CD4-positive, alpha-beta memory T cell (primary cell): Measurements from ENCODE around the gene ALG5. TPM values are rescaled to one million over a fixed set of nuclear protein-coding genes. Genes with fewer than 3 reads are reported as not detected.

ENCODE experiments used
- CTCF ChIA-PET: fragments of 350-600 bp; sonication (Branson Sonifier 250); formaldehyde crosslinking; loops from one replicate; lab custom pipeline; 2021; ENCODE audit warnings: inconsistent platforms; ENCODE audit not compliant: partially characterized antibody; lab: Charles Lee
- POLR2A ChIA-PET: fragments of 350-600 bp; sonication (Branson Sonifier 250); formaldehyde crosslinking; loops from one replicate; lab custom pipeline; 2021; ENCODE audit not compliant: partially characterized antibody; lab: Charles Lee
- DNase-seq, 5 donors: peaks; one replicate each; pipeline versions ENCODE4 v3.0.0 to v3.0.0-alpha.2; 2020 to 2022; ENCODE audit warnings: mixed read lengths in 1 of 5
- H3K27ac ChIP-seq: one replicate; pipeline ENCODE4 v1.7.0; 2013; ENCODE audit warnings: low read depth, low read length
- H3K27me3 ChIP-seq: 2 replicates; pipeline ENCODE4 v1.7.0; 2013; ENCODE audit warnings: mild to moderate bottlenecking, low read length, moderate library complexity; ENCODE audit not compliant: insufficient read depth
- H3K36me3 ChIP-seq: 2 replicates; pipeline ENCODE4 v1.7.0; 2013; ENCODE audit warnings: mild to moderate bottlenecking, low read length, moderate library complexity; ENCODE audit not compliant: insufficient read depth
- H3K4me1 ChIP-seq: 2 replicates; pipeline ENCODE4 v1.7.0; 2013; ENCODE audit warnings: mild to moderate bottlenecking, low read length, moderate library complexity; ENCODE audit not compliant: insufficient read depth
- H3K4me3 ChIP-seq, 2 donors: one replicate each; pipeline ENCODE4 v1.7.0; 2013; ENCODE audit warnings: low read length in 2 of 2, mild to moderate bottlenecking in 1 of 2
- H3K9me3 ChIP-seq, 2 donors: one replicate each; pipeline ENCODE4 v1.7.0; 2013; ENCODE audit warnings: low read length in 2 of 2, control low read depth in 1 of 2; ENCODE audit not compliant: control insufficient read depth in 1 of 2
- H3K27ac Mint-ChIP-seq, 7 donors: one replicate each; pipeline ENCODE4 v1.8.0; 2020 to 2021; ENCODE audit warnings: mixed read lengths in 7 of 7, mild to moderate bottlenecking in 6 of 7, inconsistent platforms in 3 of 7, moderate library complexity in 3 of 7
- H3K27me3 Mint-ChIP-seq, 2 donors: one replicate each; pipeline ENCODE4 v1.8.0; 2020 to 2021; ENCODE audit warnings: mixed read lengths in 2 of 2
- H3K36me3 Mint-ChIP-seq, 2 donors: one replicate each; pipeline ENCODE4 v1.8.0; 2020 to 2021; ENCODE audit warnings: mixed read lengths in 2 of 2, inconsistent platforms in 1 of 2, mild to moderate bottlenecking in 1 of 2
- H3K4me1 Mint-ChIP-seq, 4 donors: one replicate each; pipeline ENCODE4 v1.8.0; 2020 to 2021; ENCODE audit warnings: mixed read lengths in 4 of 4, mild to moderate bottlenecking in 1 of 4
- H3K4me3 Mint-ChIP-seq, 8 donors: one replicate each; pipeline ENCODE4 v1.8.0; 2020 to 2021; ENCODE audit warnings: mixed read lengths in 8 of 8, mild to moderate bottlenecking in 7 of 8, moderate library complexity in 6 of 8, inconsistent platforms in 3 of 8
- H3K9me3 Mint-ChIP-seq, 8 donors: one replicate each; pipeline ENCODE4 v1.8.0; 2020 to 2021; ENCODE audit warnings: mixed read lengths in 8 of 8, mild to moderate bottlenecking in 5 of 8, inconsistent platforms in 3 of 8, moderate library complexity in 1 of 8
- intact Hi-C: fragments of 100-400 bp; cut with micrococcal nuclease; formaldehyde crosslinking; loops from one replicate; pipeline ENCODE4 v1.15.1; 2023
- polyA plus RNA-seq, 2 donors: library from polyadenylated mRNA; unstranded; fragments of 300-500 nt; fragmentation: Illumina TruSeq; gene quantifications; one replicate each; pipeline ENCODE4 v1.2.3, GENCODE V29; 2021
- total RNA-seq, 2 experiments: library from RNA; stranded (reverse); gene quantifications; one replicate each; pipeline ENCODE4 v1.2.3, GENCODE V29; 2021

ALG5 gene
- total and polyA plus RNA-seq, 4 experiments from 2014 or later = 23.3 to 116 (median 50.0) TPM

DNA sequence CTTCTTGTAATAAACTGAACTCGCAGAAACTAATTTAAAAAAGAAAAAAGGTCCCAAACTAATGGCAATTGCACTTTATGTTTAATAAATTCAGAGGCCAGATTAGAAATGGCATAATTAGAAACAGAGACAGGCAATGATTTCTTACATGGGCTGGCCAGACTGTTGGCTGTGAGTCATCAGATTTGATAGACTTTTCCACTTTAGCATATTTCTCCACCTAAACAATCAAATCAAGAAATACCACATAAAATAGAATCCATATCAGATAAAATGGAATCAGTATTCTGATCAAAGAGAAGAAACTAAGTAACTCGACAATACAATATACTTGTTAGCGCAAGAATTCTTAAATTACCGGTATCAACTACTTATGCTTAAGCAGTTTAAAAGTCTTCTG, 30.5 kb upstream of the ALG5 start:
- no peaks in the 10 kb centered on the region for H3K27me3 Mint-ChIP-seq
- H3K27ac Mint-ChIP-seq = no peak overlapping the region
- Histone ChIP-seq H3K36me3 (peaks cover 52% of the 10 kb centered on the region), H3K4me1 (no peaks in the 10 kb centered on the region), H3K4me3 (no peak overlapping the region), H3K27me3 (no peaks in the 10 kb centered on the region), H3K27ac (no peak overlapping the region), H3K9me3 (no peaks in the 10 kb centered on the region)
- H3K36me3 Mint-ChIP-seq = peaks cover 34 to 65% of the 10 kb centered on the region in 2 donors
- no peak overlapping the region for H3K4me3 Mint-ChIP-seq
- ChIA-PET POLR2A (interaction anchor here (2.6 kb wide), 1 partner anchor 29 kb away, joined by 12 read pairs; the partner anchor contains the start of gene EXOSC8), CTCF (no interaction called here)
- intact Hi-C loops = no loop called here
- H3K4me1 Mint-ChIP-seq = no peaks in the 10 kb centered on the region
- no peaks in the 10 kb centered on the region for H3K9me3 Mint-ChIP-seq
- DNase-seq = no peak

DNA sequence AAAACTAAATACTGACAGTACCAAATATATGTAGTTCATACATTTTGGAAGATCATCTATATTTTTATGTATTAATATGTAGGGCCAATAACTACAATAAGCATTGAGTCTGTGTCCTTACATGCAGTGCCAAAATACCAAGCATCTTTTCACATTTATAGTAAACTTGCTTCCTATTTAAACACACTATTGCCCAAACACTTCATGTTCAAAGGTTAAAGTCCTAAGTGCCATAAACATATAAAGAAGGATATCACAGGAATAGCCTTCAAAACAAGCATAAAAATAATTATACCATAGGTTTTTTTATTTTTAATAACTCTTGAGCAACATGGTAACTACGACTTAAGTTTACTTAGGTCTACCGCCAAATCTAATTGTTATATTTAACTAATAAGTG, 28.5 kb upstream of the ALG5 start:
- Histone ChIP-seq H3K4me1 (no peaks in the 10 kb centered on the region), H3K9me3 (no peaks in the 10 kb centered on the region), H3K27ac (no peak overlapping the region), H3K27me3 (no peaks in the 10 kb centered on the region), H3K36me3 (peaks cover 53% of the 10 kb centered on the region), H3K4me3 (no peak overlapping the region)
- Mint-ChIP-seq H3K27ac (no peak overlapping the region), H3K27me3 (no peaks in the 10 kb centered on the region), H3K4me1 (peaks cover 0 to 2% (median 0%) of the 10 kb centered on the region in 4 donors), H3K9me3 (no peaks in the 10 kb centered on the region), H3K4me3 (no peak overlapping the region), H3K36me3 (peaks cover 39 to 62% of the 10 kb centered on the region in 2 donors)
- CTCF ChIA-PET = no interaction called here
- intact Hi-C loops = no loop called here
- no peak for DNase-seq
- POLR2A ChIA-PET = no interaction called here

DNA sequence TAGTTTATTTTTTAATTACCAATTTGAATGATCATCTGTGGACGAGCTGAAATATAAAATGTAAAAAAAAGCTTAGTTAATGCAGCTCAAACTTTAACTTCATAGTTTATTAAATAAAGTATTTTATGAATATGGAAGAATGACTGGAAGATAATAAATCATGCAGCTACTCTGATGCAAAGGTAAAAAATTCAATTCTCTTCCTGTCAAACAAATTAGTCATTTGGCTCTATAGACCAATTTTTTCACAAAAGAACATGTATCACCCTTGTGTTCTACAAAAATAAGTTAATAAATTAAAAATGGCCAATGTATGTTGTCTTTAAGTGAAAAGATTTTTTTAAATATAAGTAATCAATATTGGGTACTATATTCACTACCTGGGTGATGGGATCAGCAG, 27.6 kb upstream of the ALG5 start:
- Histone ChIP-seq H3K4me1 (no peaks in the 10 kb centered on the region), H3K27me3 (no peaks in the 10 kb centered on the region), H3K27ac (no peak overlapping the region), H3K9me3 (no peaks in the 10 kb centered on the region), H3K4me3 (no peak overlapping the region), H3K36me3 (peaks cover 53% of the 10 kb centered on the region)
- Mint-ChIP-seq H3K36me3 (peaks cover 39 to 61% of the 10 kb centered on the region in 2 donors), H3K27me3 (no peaks in the 10 kb centered on the region), H3K9me3 (no peaks in the 10 kb centered on the region), H3K4me3 (no peak overlapping the region), H3K27ac (no peak overlapping the region), H3K4me1 (peaks cover 0 to 2% (median under 1%) of the 10 kb centered on the region in 4 donors)
- DNase-seq = no peak
- intact Hi-C loops = no loop called here
- CTCF ChIA-PET = no interaction called here
- POLR2A ChIA-PET = no interaction called here

DNA sequence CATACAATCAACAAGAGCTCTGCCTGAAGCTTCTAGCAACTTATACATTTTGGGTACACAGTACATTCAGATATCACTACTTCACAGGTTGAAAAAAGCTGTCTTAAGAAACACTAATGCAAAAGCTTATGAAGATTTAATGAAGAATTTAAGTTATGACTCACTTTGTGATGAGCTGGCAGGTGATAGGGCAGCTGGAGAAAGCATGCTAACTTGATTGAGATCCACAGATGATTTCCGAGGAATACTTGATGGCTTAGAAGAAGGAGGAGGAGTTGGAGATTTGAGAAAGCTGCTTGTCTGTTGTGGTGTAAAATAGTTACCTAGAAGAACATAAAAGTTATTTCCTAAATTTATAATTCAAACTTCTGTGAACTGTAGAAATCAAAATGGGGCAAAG, 24.7 kb upstream of the ALG5 start:
- ChIA-PET POLR2A (no interaction called here), CTCF (interaction anchor here (1.0 to 1.3 kb wide), 3 partner anchors 10 to 24 kb away, joined by 3 to 7 read pairs (median 3); no protein-coding TSS in a partner anchor)
- H3K4me3 Mint-ChIP-seq = no peak overlapping the region
- peak overlapping the region in 4 of 7 donors; percentile 0 to 79 (median 26) for H3K27ac Mint-ChIP-seq
- peaks cover 0 to 2% (median under 1%) of the 10 kb centered on the region in 4 donors for H3K4me1 Mint-ChIP-seq
- H3K36me3 Mint-ChIP-seq = peaks cover 36 to 55% of the 10 kb centered on the region in 2 donors
- H3K9me3 Mint-ChIP-seq = no peaks in the 10 kb centered on the region
- H3K27ac ChIP-seq = no peak overlapping the region
- intact Hi-C loops = no loop called here
- H3K4me3 ChIP-seq = no peak overlapping the region
- DNase-seq = no peak
- H3K9me3 ChIP-seq = no peaks in the 10 kb centered on the region
- H3K27me3 Mint-ChIP-seq = no peaks in the 10 kb centered on the region
- H3K36me3 ChIP-seq = peaks cover 56% of the 10 kb centered on the region
- no peaks in the 10 kb centered on the region for H3K27me3 ChIP-seq
- no peaks in the 10 kb centered on the region for H3K4me1 ChIP-seq

DNA sequence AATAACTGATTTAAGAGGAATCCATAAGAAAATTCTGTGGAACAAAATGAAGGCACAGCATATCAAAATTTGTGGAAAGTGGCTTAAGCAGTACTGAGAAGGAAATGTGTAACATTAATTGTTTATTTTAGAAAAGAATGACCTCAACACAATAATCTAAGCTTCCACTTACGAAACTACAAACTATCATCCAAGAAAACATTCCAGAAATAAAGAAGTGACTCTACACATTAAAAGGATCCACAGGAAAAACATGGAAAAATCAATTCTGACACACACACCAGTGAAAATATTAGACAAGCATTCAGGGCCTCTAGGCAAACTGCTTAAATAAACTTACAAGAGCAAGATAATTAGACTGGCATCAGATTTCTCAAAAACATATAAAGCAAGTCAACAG, 15.5 kb upstream of the ALG5 start:
- no peak overlapping the region for H3K27ac ChIP-seq
- Mint-ChIP-seq H3K27ac (peak overlapping the region in 4 of 7 donors; percentile 17 to 75 (median 39)), H3K36me3 (peaks cover 56 to 77% of the 10 kb centered on the region in 2 donors), H3K9me3 (no peaks in the 10 kb centered on the region), H3K4me3 (no peak overlapping the region), H3K4me1 (peaks cover 0 to 6% (median under 1%) of the 10 kb centered on the region in 4 donors), H3K27me3 (no peaks in the 10 kb centered on the region)
- peaks cover 42% of the 10 kb centered on the region for H3K36me3 ChIP-seq
- H3K4me3 ChIP-seq = no peak overlapping the region
- ChIA-PET POLR2A (no interaction called here), CTCF (no interaction called here)
- no peaks in the 10 kb centered on the region for H3K9me3 ChIP-seq
- intact Hi-C loops = no loop called here
- no peak for DNase-seq
- H3K4me1 ChIP-seq = no peaks in the 10 kb centered on the region
- H3K27me3 ChIP-seq = no peaks in the 10 kb centered on the region

DNA sequence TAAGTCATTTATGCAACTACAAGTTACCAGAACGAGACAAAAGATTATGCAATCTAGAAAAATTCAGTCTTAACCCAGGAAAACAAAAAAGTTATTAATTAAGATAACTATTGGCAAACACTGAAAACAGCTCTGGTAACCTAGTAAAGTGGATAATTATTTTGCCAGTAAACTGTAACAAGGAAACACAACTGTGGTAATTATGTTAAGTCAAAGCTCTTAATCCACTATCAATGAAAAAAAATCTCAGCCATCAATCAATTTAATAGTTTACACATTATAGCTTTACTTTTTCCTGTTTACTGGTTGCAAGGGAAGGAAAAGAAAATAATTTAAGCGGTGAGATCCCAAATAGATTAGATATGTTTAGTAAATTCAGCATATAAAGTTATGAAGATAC, 12.6 kb upstream of the ALG5 start:
- H3K27me3 ChIP-seq = no peaks in the 10 kb centered on the region
- ChIA-PET POLR2A (interaction anchor here (4.5 kb wide), 1 partner anchor 11 kb away, joined by 38 read pairs; the partner anchor contains the start of genes ALG5 and EXOSC8), CTCF (interaction anchor here (2.1 kb wide), 1 partner anchor 12 kb away, joined by 10 read pairs; the partner anchor contains the start of genes ALG5 and EXOSC8)
- Mint-ChIP-seq H3K27me3 (no peaks in the 10 kb centered on the region), H3K9me3 (no peaks in the 10 kb centered on the region), H3K4me1 (peaks cover 0 to 8% (median 2%) of the 10 kb centered on the region in 4 donors), H3K27ac (peak overlapping the region in 1 of 7 donors; percentile 68), H3K4me3 (no peak overlapping the region), H3K36me3 (peaks cover 51 to 84% of the 10 kb centered on the region in 2 donors)
- intact Hi-C loops = no loop called here
- no peaks in the 10 kb centered on the region for H3K4me1 ChIP-seq
- no peak for DNase-seq
- peaks cover 56% of the 10 kb centered on the region for H3K36me3 ChIP-seq
- H3K9me3 ChIP-seq = no peaks in the 10 kb centered on the region
- no peak overlapping the region for H3K4me3 ChIP-seq
- no peak overlapping the region for H3K27ac ChIP-seq

DNA sequence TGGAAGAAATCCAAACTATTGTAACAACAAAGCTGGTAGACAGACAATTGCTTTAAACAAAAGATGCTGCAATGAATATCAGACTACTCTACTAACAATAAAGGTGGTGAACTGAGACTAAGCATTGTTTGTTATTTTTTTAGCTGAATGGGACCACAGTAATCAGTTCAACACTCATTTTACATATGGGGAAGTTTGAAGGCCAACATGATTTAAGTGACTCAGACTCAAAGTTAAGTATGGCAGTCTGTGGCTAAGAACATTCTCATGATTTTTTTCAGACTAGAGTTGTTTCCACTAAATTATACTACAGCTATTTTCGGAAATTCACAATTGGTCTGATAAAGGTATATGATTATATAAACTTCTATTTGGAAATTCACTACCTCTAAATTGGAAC, 11.9 kb upstream of the ALG5 start:
- peaks cover 48 to 86% of the 10 kb centered on the region in 2 donors for H3K36me3 Mint-ChIP-seq
- peaks cover 57% of the 10 kb centered on the region for H3K36me3 ChIP-seq

More for the DNA sequence above, 11.9 kb upstream of the ALG5 start:
- Histone ChIP-seq H3K27me3 (no peaks in the 10 kb centered on the region), H3K4me1 (no peaks in the 10 kb centered on the region), H3K27ac (no peak overlapping the region), H3K4me3 (no peak overlapping the region), H3K9me3 (no peaks in the 10 kb centered on the region)
- ChIA-PET POLR2A (interaction anchor here (4.5 kb wide), 1 partner anchor 10 kb away, joined by 38 read pairs; the partner anchor contains the start of genes ALG5 and EXOSC8), CTCF (interaction anchor here (1.2 to 1.4 kb wide), 2 partner anchors 9 to 11 kb away, joined by 3 to 4 read pairs; partner anchors contain the start of gene EXOSC8)
- no peak overlapping the region for H3K4me3 Mint-ChIP-seq
- H3K9me3 Mint-ChIP-seq = no peaks in the 10 kb centered on the region
- H3K27ac Mint-ChIP-seq = no peak overlapping the region
- intact Hi-C loops = no loop called here
- H3K27me3 Mint-ChIP-seq = no peaks in the 10 kb centered on the region
- no peak for DNase-seq
- peaks cover 0 to 8% (median 2%) of the 10 kb centered on the region in 4 donors for H3K4me1 Mint-ChIP-seq
